HG03097 (cell line): ENCODE measurements around the gene ACP5.
"Not testable (repeated sequence)": the region's sequence is repeated elsewhere in the genome, so short reads cannot be mapped to it uniquely, and the experiment has no call there.

ENCODE experiments used
- ATAC-seq: cut with Tn5 transposase; IDR thresholded peaks from one replicate; pipeline ENCODE4 v1.9.1; 2021; ENCODE audit not compliant: unreplicated experiment, low FRiP score

Gene ACP5

DNA sequence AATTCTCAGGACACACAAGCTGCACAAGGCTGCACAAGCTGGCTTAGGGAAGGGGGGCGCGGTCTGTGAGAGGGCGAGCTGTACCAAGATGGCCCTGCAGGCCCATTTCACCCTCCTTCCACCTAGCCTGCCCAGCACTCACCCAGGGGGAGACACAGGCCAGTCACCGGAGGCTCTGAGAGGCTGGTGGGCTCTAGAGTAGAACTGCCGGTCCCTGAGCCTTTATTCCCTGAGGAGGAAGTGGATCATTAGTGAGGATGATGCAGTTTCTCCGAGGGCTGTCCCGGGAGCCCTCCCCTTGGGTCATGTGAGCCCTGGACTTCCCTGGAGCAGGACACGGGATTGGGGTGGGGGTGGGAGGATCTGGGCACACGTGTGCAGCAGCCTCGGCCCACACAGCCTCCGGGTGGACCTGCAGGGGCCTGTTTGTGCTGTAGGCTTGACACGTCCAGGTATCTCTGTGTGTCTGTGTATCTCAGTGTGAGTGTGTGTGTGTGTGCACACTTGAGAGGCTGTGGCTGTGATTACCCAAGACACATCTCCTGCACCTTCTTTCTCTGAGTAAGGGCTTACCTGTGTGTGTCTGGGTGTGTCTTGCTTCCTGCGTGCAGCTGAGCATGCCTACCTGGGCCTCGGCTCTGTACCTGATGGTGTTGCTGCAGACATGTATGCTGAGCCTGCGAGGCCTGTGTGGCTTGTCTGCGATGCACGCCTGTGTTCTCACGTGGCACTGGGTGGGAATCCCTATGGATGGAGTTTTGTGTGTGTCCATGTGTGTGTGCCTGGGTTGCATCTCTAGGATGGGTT lies at the start of gene ACP5:
TSS of gene ACP5 (minus strand) at position 195 of the 807 bp plus-strand sequence. CDS start 328 bp downstream, outside the sequence.
- no peak for ATAC-seq

DNA sequence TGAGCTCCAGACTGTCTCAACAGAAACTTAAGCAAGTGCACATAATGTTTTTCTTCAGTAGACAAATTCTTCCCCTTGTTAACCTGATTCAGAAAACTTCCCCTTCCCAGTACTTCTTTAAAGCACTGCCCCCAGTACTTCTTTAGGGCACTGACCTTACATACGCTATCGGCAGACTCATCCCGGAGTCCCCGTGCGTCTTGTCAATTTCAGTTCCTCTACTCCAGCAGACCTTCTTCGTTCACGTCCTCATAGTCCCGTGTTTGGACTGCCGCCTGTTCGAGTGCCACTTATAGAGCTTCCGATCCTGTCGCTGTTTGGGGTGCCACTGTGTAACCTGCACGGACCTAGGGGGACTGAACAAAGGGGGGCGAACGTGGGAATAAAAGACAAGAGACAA lies 48.8 kb upstream of the ACP5 start:
- ATAC-seq: no peak

DNA sequence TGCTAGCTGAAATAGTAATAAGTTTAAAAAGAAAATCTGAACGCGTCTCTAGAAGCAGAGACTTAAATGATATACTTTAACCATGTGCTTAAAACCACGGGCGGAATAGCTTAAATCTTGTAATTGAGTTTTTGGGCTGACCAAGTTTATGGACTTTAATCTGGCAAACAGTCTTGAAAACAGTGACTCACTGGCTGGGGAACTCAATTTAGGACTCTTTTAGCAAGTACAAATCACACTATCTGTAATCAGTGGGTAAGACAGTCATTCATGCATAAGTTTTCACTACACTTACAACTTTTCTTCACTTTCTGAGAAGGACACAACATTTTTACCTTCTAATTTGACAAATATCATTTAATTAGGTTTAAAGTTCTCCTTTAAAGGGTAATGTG lies 46.6 kb upstream of the ACP5 start:
- no peak for ATAC-seq

DNA sequence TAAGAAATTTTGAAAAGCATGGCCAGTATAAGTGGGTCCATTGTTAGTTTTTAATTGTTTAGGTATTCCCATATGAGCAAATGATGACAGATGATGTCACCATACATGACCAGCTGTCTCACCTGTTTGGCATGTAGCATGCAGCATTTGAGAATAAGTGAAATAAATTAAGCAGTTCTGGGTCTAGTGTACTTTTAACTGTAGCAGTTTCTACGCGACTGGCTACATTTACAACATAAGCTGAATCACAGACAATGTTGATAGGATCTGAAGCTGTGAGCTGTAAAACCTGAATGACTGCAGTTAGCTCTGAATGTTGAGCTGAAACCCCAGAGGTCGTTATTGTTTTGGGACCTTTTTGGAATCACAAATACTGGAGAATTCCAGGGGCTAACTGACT lies 45.0 kb upstream of the ACP5 start:
- ATAC-seq: not testable (repeated sequence)

DNA sequence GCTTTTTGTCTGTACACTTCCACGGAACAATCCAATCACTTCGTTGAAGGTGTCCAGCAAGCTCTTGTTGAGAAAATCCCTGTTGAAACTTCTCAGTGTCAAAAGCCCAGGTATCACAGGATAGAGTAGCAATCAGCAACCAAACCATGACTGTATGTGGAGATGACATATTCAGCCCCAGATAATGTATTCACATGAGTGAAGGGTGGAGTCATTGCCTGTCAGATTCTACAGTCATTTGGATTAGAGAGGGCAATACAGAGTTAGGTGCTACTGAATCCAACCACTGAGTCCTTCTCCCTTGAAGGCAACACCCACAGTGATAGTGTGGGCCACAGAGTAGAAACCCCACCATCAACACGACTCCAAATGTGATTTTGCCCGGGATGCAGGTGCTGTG lies 43.1 kb upstream of the ACP5 start:
- no peak for ATAC-seq

DNA sequence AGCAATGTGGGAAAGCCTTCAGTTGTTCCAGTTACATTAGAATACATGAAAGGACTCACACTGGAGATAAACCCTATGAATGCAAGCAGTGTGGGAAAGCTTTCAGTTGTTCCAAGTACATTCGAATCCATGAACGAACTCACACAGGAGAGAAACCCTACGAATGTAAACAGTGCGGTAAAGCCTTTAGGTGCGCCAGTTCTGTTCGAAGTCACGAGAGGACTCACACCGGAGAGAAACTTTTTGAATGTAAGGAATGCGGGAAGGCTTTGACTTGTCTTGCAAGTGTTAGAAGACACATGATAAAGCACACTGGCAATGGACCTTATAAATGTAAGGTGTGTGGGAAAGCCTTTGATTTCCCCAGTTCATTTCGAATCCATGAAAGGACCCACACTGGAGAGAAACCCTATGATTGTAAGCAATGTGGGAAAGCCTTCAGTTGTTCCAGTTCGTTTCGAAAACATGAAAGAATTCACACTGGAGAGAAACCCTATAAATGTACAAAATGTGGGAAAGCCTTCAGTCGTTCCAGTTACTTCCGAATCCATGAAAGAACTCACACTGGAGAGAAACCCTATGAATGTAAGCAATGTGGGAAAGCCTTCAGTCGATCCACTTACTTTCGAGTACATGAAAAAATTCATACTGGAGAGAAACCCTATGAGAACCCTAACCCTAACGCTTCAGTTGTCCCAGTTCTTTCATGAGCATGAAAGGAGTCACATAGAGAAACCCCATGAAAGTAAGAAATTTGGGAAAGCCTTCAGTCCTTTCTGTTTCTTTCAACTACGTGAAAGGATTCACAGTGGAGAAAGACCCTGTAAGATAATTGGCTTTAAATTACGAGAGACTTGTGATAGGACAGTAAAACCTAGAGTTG lies 40.0 kb upstream of the ACP5 start:
- no peak for ATAC-seq

DNA sequence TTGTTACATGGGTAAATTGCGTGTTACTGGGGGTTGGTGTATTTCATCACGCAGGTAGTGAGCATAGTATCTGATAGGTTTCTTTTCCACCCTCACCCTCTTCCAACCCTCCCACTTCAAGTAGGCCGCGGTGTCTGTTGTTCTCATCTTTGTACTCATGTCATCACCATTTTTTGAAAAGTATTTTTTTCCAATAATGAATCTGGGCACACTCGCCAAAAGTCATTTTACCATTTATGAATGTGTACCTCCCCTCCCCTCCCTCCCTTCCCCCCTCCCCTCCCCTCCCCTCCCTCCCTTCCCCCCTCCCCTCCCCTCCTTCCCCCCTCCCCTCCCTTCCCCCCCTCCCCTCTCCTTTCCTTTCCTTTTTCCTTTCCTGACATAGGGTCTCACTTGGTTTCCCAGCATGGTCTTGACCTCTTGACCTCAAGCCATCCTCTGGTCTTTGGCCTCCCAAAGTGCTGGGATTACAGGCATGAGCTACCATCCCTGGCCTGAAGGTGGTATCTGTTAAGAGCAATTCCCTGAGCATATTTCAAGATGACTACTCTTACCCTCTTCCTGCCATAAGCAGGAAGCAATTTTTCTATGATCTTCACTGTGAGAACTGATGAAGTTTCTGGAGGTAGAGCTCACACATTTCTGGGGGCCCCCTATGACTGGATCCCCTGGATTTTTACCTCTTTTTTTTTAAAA lies 35.5 kb upstream of the ACP5 start:
- no peak for ATAC-seq

DNA sequence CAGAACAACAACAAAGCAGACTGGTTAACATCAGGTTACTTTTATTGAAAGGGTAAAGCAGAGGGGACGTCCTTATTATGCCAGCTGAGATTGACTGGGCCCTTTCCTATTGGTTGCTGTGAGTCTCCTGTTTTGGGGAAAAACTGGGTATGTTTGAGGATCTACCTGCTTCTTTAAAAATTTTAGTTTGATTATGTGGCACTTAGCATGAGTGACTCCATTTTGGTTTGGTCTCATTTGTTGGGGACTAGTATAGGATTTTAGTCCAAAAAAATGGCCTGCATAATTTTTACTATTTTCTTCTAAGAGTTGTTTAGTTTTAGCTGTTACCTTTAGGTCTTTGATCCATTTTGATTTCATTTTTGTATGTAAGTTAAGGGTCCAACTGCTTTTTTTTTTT lies 34.3 kb upstream of the ACP5 start:
- ATAC-seq: no peak

DNA sequence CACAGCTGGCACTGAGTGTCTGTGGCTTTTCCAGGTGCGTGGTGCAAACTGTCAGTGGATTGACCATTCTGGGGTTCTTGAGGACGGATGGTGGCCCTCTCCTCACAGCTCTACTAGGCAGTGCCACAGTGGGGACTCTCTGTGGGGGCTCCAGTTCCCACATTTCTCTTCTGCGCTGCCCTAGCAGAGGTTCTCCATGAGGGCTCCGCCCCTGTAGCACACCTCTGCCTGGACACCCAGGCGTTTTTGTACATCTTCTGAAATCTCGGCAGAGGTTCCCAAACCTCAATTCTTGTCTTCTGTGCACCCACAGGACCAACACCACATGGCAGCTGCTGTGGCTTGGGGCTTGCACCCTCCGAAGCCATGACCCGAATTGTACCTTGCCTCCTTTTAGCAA lies 29.0 kb upstream of the ACP5 start:
- no peak for ATAC-seq

DNA sequence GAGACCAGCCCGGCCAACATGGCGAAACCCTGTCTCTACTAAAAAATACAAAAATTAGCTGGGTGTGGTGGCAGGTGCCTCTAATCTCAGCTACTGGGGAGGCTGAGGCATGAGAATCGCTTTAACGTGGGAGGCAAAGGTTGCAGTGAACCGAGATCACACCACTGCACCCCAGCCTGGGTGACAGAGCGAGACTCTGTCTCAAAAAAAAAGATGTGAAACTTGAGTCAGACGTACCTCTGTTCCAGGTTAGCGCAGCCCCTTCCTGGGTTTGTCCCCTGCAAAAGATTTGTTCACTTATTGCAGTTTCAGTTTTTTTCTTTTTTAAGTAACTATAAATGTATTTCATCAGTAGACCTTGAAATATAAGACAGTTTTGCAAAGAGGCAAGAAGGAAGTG lies 22.3 kb upstream of the ACP5 start:
- ATAC-seq: not testable (repeated sequence)

DNA sequence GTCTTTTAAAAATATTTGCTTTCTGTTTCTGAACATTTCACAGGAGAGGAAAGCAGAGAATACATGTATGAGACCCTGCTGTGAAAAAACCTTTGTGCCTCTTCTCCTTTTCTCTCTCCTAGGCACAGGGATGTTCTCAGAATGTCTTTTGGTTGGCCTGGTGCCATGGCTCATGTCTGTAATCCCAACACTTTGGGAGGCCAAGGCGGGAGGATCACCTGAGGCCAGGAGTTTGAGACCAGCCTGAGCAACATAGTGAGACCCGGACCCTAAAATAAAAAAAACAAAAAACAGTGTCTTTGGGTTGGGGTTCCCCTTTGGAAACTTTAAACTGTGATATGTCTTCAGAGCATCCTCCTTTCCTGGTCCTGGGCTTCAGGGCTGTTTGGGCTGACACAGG lies 21.3 kb upstream of the ACP5 start:
- ATAC-seq: no peak

DNA sequence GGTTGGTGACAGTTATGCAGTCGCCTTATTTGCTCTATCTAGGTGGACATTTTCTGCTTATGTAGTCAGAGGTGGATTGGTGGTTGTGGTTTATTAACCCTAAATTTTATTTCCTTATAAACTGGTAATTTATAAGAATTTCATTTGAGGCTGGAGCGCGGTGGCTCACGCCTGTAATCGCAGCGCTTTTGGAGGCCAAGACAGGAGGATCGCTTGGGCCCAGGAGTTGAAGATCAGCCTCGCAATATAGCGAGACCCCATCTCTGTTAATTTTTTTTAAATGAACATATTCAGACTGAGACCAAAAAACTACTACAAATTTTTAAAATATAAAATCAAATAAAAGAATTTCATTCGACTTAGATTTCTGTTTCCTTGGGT lies 20.6 kb upstream of the ACP5 start:
- no peak for ATAC-seq

DNA sequence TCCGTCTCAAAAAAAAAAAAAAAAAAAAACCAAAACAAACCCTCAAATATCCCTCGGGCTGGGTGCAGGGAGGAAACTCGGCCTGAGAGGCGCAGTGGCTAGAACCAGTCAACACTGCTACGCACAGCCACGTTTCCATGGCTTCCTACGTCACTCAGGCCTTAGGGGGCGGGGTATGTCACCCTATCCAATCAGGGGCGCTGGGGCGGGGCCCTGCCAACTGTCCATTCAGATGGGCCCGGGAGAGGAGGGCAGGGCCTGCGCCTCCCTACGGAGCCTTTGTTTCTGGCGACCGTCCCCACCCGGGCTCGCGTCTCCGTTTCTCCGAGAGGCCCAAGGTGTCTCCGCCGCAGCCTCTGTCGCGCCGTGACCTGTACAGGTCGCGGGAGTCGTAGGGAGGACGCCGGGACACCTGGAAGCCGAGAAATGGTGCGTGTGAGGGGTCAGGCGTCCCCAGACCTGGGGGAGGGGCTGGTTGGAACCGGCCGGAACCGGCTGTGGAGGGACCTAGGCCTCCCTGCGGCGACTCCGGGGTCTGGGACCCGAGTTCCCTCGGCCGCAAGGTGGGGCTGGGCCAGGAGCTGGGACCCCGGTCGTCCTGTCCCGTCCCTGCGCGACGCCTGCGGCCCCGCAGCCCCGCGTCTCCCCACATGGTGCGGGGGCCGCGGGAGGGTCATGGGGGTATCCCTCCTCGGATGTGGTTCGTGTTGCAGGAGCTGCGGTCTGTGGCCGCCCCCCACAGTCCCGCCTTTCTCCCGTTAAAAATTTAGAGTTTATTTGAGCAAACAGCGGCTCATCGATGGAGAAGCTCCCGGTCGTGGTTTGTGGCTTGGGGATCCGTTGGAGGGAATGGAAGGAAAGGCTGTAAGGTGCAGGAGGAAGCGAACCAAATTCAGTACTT lies 20.0 kb upstream of the ACP5 start, which contains the start of gene ZNF627:
TSS of gene ZNF627 (plus strand) at position 282 of the 901 bp plus-strand sequence. CDS start at position 427, 145 bp downstream.
- peak; percentile 98 for ATAC-seq

DNA sequence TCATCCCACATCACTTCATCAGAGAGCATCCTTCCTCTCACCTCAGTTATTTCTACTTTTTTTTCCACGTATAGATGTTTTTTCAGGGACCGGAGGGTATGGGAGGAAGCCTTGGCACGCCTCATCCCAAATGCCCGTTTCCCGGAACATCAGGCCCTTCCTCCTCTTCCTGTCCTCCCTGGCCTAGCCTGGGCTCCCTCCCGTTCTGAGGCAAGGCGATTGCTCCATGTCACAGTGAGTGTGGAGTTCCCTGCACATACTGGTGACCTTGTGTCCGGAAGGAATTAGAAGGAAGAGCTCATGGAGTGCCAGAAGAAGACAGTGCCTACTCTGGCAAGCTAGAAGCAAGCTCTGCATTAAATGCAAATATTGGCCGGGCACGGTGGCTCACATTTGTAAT lies 18.7 kb upstream of the ACP5 start:
- no peak for ATAC-seq

DNA sequence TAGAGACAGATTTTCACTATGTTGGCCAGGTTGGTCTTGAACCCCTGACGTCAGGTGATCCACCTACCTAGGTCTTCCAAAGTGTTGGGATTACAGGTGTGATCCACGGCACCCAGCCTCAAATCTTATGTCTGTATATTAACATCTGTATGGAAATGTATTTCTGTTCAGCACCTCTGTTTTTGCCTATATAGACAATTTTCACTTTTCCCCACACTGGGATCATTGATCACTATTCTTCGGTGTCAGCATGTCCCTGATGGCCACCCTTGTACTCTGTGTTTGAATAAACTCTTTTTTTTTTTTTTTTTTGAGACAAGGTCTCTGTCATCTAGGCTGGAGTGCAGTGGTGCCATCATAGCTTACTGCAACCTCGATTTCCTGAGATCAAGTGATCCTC lies 16.6 kb upstream of the ACP5 start:
- no peak for ATAC-seq

DNA sequence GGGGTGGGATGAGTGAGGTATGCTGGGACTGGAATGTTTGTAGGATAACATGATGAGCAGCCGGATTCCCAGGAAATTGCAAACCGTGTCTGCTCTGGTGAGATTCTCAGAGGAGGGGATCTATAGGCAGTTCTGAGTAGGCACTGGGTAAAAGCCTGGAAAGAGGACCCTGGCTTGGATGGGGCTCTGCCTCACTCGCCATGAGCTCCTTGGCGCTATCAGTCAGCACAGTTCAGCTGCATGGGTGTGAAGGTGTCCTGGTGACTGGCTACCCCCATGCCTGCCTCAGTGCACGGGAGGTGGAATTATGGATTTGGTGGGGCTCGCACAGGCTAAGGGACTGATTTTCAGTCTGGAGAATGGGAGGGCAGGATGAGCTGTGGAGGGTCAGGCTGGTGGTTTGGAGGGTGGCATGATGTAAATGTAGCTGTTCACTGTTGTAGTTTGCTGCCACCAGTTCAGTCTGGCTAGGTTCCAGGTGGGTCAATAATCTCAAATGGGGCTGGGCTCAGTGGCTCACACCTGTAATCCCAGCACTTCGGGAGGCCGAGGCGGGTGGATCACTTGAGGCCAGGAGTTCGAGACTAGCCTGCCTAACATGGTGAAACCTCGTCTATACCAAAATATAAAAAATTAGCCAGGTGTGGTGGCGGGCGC lies 10.7 kb upstream of the ACP5 start:
- ATAC-seq: no peak

DNA sequence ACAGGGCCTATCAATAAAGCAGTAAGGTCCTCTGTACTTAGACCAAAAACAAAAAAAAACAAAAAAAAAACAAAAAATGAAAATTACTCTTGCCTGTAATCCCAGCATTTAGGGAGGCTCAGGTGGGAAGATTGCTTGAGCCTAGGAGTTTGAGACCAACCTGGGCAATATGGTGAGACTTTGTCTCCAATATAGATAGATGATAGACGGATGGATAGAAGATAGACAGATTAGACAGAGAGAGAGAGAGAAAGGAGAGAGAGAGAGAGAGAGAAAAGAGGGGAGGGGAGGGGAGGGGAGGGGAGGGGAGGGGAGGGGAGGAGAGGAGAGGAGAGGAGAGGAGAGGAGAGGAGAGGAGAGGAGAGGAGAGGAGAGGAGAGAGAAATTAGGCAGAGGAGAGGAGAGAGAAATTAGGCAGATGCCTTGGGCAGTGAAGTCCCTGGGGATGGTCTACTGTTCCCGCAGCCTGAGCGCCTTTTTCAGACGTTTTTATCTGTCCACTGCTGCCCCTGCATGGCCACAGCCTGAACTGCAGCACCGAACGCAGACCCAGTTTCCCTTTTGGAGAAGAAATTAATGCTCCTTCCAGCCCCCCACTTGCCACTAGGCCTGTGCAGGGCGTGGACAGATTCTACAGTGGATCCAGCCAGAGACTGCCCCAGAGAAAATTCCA lies 10.0 kb upstream of the ACP5 start:
- ATAC-seq: no peak

DNA sequence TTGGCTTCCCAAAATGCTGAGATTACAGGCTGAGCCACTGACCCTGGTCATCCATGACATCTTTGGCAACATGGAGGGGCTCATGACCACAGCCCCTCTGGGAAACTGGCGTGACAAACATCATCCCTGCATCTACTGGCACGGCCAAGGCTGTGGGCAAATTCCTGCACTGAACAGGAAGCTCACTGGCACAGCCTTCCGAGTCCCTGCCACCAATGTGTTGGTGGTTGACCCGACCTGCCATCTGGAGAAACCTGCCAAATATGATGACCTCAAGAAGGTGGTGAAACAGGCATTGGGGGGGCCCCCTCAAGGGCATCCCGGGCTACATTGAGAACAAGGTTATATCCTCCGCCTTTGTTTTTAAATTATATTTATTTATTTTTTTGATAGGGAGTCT lies 8.9 kb upstream of the ACP5 start:
- ATAC-seq: no peak

DNA sequence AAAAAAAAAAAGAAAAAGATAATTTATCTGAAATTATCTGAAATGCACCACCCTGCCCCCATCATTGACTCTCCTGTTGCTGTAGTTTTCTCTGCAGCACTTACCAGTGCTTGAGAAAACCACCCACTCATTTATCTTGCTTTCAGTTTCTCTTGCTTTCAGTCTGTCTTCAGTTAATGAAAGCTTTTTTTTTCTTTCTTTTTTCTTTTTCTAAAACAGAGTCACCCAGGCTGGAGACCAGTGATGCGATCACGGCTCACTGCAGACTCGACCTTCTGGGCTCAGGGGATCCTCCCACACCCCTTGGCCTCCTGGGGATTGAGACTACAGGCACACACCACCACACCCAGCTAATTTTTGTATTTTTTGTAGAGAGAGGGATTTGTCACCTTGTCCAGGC lies 4.3 kb upstream of the ACP5 start:
- ATAC-seq: peak; percentile 64
